BLaER1 (cell line): ENCODE data around the gene ZFYVE19.

Experiments used
- H3K27ac ChIP-seq: shearing (Covaris generic); formaldehyde crosslinking; 2 replicates; pipeline ENCODE4 v1.8.1; 2022
- H3K27me3 ChIP-seq: shearing (Covaris generic); formaldehyde crosslinking; 2 replicates; pipeline ENCODE4 v1.8.1; 2022
- H3K36me3 ChIP-seq: shearing (Covaris generic); formaldehyde crosslinking; 2 replicates; pipeline ENCODE4 v1.8.1; 2022
- H3K4me1 ChIP-seq: shearing (Covaris generic); formaldehyde crosslinking; 2 replicates; pipeline ENCODE4 v1.8.1; 2022
- H3K4me2 ChIP-seq: shearing (Covaris generic); formaldehyde crosslinking; 2 replicates; pipeline ENCODE4 v1.8.1; 2022
- H3K4me3 ChIP-seq: shearing (Covaris generic); formaldehyde crosslinking; 2 replicates; pipeline ENCODE4 v1.8.1; 2022
- H3K9ac ChIP-seq: shearing (Covaris generic); formaldehyde crosslinking; 2 replicates; pipeline ENCODE4 v1.8.1; 2022
- H3K9me3 ChIP-seq: shearing (Covaris generic); formaldehyde crosslinking; 2 replicates; pipeline ENCODE4 v1.8.1; 2022
- H4K20me1 ChIP-seq: shearing (Covaris generic); formaldehyde crosslinking; 2 replicates; pipeline ENCODE4 v1.8.1; 2022
- Cebpa-rat ChIP-seq: shearing (Covaris generic); IDR thresholded peaks from 2 replicates; pipeline ENCODE4 v1.8.1; 2022

Gene ZFYVE19

GRCh38 chr15:40789999-40790398 lies 16.9 kb upstream of the ZFYVE19 start:
- no peaks in the 10 kb centered on the region for H3K9me3 ChIP-seq
- H3K4me1 ChIP-seq, result peaks cover 39% of the 10 kb centered on the region
- peaks cover 42% of the 10 kb centered on the region for H4K20me1 ChIP-seq
- H3K4me2 ChIP-seq, result no peak overlapping the region
- no peak overlapping the region for H3K9ac ChIP-seq
- no peak overlapping the region for H3K4me3 ChIP-seq
- TF ChIP-seq Cebpa-rat, result no peak
- H3K36me3 ChIP-seq, result peaks cover 25% of the 10 kb centered on the region; the same call in 1 of the 2 replicates
- no peak overlapping the region for H3K27ac ChIP-seq
- H3K27me3 ChIP-seq, result no peaks in the 10 kb centered on the region

- no peak overlapping the region for H3K4me2 ChIP-seq
- H3K27ac ChIP-seq, result no peak overlapping the region
- no peaks in the 10 kb centered on the region for H3K9me3 ChIP-seq
- H3K36me3 ChIP-seq, result peaks cover 25% of the 10 kb centered on the region; the same call in 1 of the 2 replicates
- H3K4me3 ChIP-seq, result no peak overlapping the region
- no peak for TF ChIP-seq Cebpa-rat
- H3K9ac ChIP-seq, result no peak overlapping the region
- peaks cover 47% of the 10 kb centered on the region for H3K4me1 ChIP-seq
- no peaks in the 10 kb centered on the region for H3K27me3 ChIP-seq
- peaks cover 35% of the 10 kb centered on the region for H4K20me1 ChIP-seq
Observed at GRCh38 chr15:40790718-40791117, 16.2 kb upstream of the ZFYVE19 start.

- Histone ChIP-seq H3K4me1 (peaks cover 38% of the 10 kb centered on the region), H3K4me2 (no peak overlapping the region), H3K36me3 (peaks cover 25% of the 10 kb centered on the region; the same call in 1 of the 2 replicates), H3K27ac (no peak overlapping the region), H3K4me3 (no peak overlapping the region), H3K27me3 (no peaks in the 10 kb centered on the region), H3K9ac (no peak overlapping the region), H4K20me1 (peaks cover 18% of the 10 kb centered on the region), H3K9me3 (no peaks in the 10 kb centered on the region)
- no peak for TF ChIP-seq Cebpa-rat
Observed at GRCh38 chr15:40792394-40792793, 14.5 kb upstream of the ZFYVE19 start.

- Histone ChIP-seq H3K4me1 (peaks cover 33% of the 10 kb centered on the region), H3K27ac (no peak overlapping the region), H3K4me2 (no peak overlapping the region), H3K9me3 (no peaks in the 10 kb centered on the region), H3K9ac (no peak overlapping the region), H4K20me1 (peaks cover 8% of the 10 kb centered on the region), H3K4me3 (no peak overlapping the region), H3K27me3 (no peaks in the 10 kb centered on the region), H3K36me3 (peaks cover 26% of the 10 kb centered on the region; the same call in 1 of the 2 replicates)
- no peak for TF ChIP-seq Cebpa-rat
Observed at GRCh38 chr15:40793216-40793989, 13.5 kb upstream of the ZFYVE19 start.

GRCh38 chr15:40796041-40796440 lies 10.8 kb upstream of the ZFYVE19 start:
- TF ChIP-seq Cebpa-rat, result no peak
- no peaks in the 10 kb centered on the region for H4K20me1 ChIP-seq
- H3K4me3 ChIP-seq, result no peak overlapping the region
- peaks cover 25% of the 10 kb centered on the region; the same call in 1 of the 2 replicates for H3K36me3 ChIP-seq
- no peak overlapping the region for H3K27ac ChIP-seq
- peaks cover 23% of the 10 kb centered on the region; the same call in 1 of the 2 replicates for H3K4me1 ChIP-seq
- H3K4me2 ChIP-seq, result no peak overlapping the region
- H3K9me3 ChIP-seq, result no peaks in the 10 kb centered on the region
- no peak overlapping the region for H3K9ac ChIP-seq
- H3K27me3 ChIP-seq, result no peaks in the 10 kb centered on the region

- H4K20me1 ChIP-seq, result no peaks in the 10 kb centered on the region
- H3K9ac ChIP-seq, result no peak overlapping the region
- no peaks in the 10 kb centered on the region for H3K27me3 ChIP-seq
- no peaks in the 10 kb centered on the region for H3K9me3 ChIP-seq
- peaks cover 23% of the 10 kb centered on the region; the same call in 1 of the 2 replicates for H3K4me1 ChIP-seq
- no peak for TF ChIP-seq Cebpa-rat
- no peak overlapping the region for H3K27ac ChIP-seq
- peaks cover 24% of the 10 kb centered on the region; the same call in 1 of the 2 replicates for H3K36me3 ChIP-seq
- H3K4me2 ChIP-seq, result no peak overlapping the region
- no peak overlapping the region for H3K4me3 ChIP-seq
Observed at GRCh38 chr15:40796512-40796911, 10.4 kb upstream of the ZFYVE19 start.

GRCh38 chr15:40799523-40799922 lies 7.4 kb upstream of the ZFYVE19 start:
- Histone ChIP-seq H3K9me3 (no peaks in the 10 kb centered on the region), H3K27me3 (no peaks in the 10 kb centered on the region), H3K4me2 (no peak overlapping the region), H3K27ac (no peak overlapping the region), H3K4me1 (peaks cover 23% of the 10 kb centered on the region; the same call in 1 of the 2 replicates), H4K20me1 (no peaks in the 10 kb centered on the region), H3K9ac (no peak overlapping the region), H3K36me3 (peaks cover 21% of the 10 kb centered on the region; the same call in 1 of the 2 replicates), H3K4me3 (no peak overlapping the region)
- no peak for TF ChIP-seq Cebpa-rat

- peaks cover 20% of the 10 kb centered on the region for H3K4me1 ChIP-seq
- H3K9me3 ChIP-seq, result no peaks in the 10 kb centered on the region
- no peak overlapping the region for H3K4me2 ChIP-seq
- H3K36me3 ChIP-seq, result peaks cover 21% of the 10 kb centered on the region; the same call in 1 of the 2 replicates
- H3K4me3 ChIP-seq, result no peak overlapping the region
- H3K27me3 ChIP-seq, result no peaks in the 10 kb centered on the region
- no peak for TF ChIP-seq Cebpa-rat
- no peak overlapping the region for H3K27ac ChIP-seq
- no peaks in the 10 kb centered on the region for H4K20me1 ChIP-seq
- H3K9ac ChIP-seq, result no peak overlapping the region
Observed at GRCh38 chr15:40803076-40803475, 3.8 kb upstream of the ZFYVE19 start.

GRCh38 chr15:40803688-40804087 lies 3.2 kb upstream of the ZFYVE19 start:
- Histone ChIP-seq H4K20me1 (no peaks in the 10 kb centered on the region), H3K27ac (no peak overlapping the region)

GRCh38 chr15:40806672-40807027 lies 239 bp upstream of the ZFYVE19 start:
- Histone ChIP-seq H3K9ac (peak overlapping the region; percentile 92), H3K36me3 (peaks cover 28% of the 10 kb centered on the region; the same call in 1 of the 2 replicates), H3K4me1 (peaks cover 25% of the 10 kb centered on the region), H3K9me3 (no peaks in the 10 kb centered on the region), H4K20me1 (no peaks in the 10 kb centered on the region), H3K4me2 (peak overlapping the region; percentile 89), H3K27ac (peak overlapping the region; percentile 92), H3K27me3 (no peaks in the 10 kb centered on the region), H3K4me3 (peak overlapping the region; percentile 82)
- TF ChIP-seq Cebpa-rat, result no peak

More at GRCh38 chr15:40803688-40804087, 3.2 kb upstream of the ZFYVE19 start:
- Histone ChIP-seq H3K4me1 (peaks cover 26% of the 10 kb centered on the region), H3K9ac (no peak overlapping the region), H3K9me3 (no peaks in the 10 kb centered on the region), H3K27me3 (no peaks in the 10 kb centered on the region), H3K4me3 (no peak overlapping the region), H3K36me3 (peaks cover 17% of the 10 kb centered on the region; the same call in 1 of the 2 replicates), H3K4me2 (no peak overlapping the region)
- no peak for TF ChIP-seq Cebpa-rat
